GM19468 (cell line): Measurements from ENCODE around the gene OCA2.
"Not testable (repeated sequence)": the region's sequence is repeated elsewhere in the genome, so short reads cannot be mapped to it uniquely, and the experiment has no call there.

Source experiments
- ATAC-seq: cut with Tn5 transposase; IDR thresholded peaks from one replicate; pipeline ENCODE4 v1.9.1; 2021; ENCODE audit warnings: mild to moderate bottlenecking, moderate library complexity, moderate number of reproducible peaks; ENCODE audit not compliant: unreplicated experiment; ENCODE audit errors: extremely low read depth

The OCA2 gene

DNA sequence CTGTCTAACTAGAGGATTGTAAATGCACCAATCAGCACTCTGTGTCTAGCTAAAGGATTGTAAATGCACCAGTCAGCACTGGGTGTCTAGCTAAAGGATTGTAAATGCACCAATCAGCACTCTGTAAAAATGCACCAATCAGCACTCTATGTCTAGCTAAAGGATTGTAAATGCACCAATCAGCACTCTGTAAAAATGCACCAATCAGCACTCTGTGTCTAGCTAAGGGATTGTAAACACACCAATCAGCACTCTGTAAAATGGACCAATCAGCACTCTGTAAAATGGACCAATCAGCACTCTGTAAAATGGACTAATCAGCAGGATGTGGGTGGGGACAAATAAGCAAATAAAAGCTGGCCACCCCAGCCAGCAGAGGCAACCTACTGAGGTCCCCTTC lies 331.7 kb downstream of the OCA2 start:
- not testable (repeated sequence) for ATAC-seq

DNA sequence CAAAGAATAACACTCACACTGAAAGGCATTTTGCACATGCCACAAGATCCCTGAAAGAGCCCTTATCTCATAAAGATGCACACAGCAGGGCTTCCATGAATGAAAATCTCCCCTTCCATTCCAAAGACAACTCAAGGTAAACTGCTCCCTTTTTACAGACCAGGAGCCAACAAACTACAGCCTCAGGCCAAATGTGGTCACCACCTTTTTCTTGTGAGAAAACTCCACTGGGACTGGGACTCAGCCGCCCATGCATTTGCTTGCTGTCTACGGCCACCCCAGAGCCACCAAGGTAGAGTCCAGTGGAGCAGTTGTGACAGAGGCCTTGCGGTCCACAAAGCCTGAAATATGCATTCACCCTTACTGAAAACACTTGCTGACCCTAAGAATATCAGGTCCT lies 334.8 kb downstream of the OCA2 start:
- no peak for ATAC-seq

DNA sequence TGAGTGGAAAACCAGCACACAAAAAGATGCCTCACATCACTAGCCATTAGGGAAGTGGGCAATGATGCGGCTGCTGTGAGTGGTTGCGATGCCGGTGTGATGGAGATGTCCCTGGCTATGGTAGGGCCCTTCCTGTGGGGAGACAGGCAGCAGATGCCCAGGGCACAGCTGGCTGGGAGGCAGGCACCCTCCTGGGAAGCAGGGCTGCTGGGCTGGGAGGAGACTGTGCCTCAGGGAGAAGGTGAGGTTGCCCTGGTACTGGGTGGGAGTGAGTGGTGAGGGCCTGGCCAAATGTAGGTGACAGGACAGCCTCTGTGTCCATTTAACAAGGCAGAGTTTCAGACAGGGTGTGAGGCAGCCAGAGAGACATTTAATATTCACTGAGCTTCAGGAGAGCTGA lies 335.6 kb downstream of the OCA2 start:
- no peak for ATAC-seq

DNA sequence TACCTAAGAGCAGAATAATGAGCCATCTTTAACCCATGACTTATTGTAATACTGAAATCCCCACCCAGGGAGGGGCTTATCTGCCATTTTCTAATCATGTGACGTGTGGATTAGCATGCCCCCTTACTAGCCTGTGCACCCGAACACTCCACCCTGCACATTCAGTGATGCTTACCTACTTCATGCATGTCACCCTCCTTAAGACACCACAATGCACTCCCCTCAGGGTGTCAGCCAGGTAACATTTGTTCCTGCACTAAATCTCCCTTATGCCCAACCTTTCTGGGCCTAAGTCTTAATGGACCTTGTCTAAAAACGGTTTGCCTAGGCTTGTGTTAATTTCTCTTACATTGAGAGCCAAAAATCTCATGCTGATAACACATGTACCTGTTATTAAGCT lies 336.6 kb downstream of the OCA2 start:
- ATAC-seq, result no peak

DNA sequence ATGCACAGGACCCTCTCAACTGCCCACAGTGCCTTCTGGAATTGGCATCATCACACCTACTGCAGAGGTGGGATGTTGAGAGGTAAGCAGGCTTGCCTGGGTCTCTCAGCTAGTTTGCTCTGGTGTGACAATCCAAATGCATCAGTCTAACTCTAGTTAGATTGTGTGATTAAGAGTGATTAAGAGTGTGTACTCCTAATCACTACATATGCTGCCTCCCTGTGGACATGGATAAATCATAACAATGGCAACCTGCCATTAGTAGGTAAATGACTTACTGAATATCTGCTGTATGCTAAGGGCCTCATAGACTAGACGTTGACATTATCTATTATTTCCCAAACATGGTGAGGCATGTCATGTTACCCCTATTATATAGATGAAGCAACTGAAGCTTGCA lies 342.1 kb downstream of the OCA2 start:
- no peak for ATAC-seq

DNA sequence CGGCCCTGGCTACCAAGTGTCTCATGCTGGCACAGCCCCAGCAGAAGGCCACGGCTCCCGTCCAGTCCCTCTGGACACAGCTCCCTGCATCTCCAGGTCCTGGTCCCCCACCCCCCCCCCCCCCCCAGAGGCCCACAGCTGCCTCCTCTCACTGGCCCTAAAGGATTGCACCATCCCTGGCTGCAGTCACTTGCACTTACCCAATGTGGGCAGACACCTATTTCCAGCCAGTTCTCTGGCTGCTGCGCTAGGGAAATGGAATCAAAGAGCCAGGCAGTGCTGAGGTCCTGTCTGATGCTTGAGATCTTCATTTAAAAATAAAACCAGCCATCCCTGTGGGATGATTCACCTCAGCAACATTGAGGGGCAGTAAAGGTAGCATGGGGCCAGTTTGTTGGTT lies 346.4 kb downstream of the OCA2 start:
- no peak for ATAC-seq

DNA sequence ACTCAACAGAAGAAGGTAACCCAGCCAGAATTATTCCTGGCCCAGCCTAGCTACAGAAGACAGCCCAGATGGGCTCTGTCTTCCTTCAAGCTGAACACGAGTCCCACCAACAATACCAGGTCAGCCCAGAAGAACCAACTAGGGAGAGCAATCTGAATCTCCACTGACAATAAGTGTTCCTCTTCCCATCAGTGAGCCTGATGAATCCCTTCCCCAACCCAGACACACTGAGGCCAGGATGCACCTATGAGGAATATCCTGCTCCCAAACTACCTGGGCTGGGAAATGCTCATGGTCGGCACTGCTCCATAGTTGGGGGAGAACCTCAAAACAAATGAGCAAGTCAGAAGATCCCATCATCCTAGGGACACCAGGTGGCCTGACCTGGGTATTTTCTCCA lies 351.1 kb downstream of the OCA2 start:
- ATAC-seq, result no peak

DNA sequence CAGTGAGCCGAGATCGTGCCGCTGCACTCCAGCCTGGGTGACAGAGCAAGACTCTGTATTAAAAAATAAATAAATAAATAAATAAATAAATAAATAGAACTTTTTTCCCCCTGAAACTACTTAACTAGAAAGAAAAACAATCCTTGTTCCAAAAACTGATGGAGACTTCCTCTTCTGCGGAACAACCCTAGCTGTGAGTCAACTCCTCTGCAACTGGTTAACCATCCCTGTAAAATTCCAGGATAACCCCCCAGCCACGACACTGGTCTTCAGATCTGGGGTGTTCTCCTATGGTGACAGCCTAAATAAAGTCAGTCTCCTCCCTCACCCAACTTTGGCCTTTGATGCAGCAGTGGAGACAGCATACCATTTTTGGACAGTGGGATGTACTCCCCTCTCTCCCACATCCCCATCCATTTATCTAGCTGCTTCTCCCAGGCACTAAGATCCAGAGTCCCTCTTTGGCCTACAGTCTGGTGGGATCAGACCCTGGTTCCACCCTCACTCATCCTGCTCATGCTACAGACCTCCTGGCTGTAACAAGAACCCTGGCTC lies 352.6 kb downstream of the OCA2 start:
- no peak for ATAC-seq

DNA sequence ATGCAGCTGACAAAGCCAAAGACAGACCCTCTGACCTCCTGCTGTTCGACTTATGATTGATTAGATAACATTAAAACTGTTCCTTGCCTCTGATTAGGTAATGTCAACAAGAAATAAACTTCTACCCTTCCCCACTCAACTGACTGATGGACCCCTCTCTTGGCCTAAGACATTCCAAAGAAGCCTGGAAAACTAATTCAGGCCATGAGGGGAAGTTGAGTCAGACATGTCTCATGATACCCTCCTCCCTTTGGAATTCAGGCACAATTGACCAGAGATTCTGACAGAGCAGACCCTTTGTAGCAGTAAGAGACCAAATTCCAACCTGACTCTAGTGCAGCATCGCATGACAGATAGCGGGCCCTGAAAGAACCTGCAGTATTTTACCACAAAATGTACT lies 354.5 kb downstream of the OCA2 start:
- no peak for ATAC-seq

DNA sequence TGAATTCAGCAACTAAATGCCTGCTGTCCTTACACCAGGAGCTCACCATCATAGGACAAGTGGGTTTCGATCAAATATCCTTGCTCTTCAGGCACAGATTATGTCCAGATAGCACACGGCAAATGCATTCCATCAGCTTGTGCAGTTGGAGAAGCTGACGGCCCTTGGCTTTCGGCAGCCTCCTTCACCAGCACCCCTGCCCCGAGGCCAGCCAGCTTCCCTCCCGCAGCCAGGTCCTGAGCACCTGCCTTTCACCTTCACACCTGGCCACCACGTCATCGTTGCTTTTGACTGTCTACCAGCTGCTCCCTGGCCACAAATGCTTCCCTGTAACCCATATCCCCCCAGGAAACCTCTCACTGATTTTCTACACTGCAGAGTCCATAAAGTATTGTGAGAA lies 355.5 kb downstream of the OCA2 start:
- ATAC-seq, result no peak

DNA sequence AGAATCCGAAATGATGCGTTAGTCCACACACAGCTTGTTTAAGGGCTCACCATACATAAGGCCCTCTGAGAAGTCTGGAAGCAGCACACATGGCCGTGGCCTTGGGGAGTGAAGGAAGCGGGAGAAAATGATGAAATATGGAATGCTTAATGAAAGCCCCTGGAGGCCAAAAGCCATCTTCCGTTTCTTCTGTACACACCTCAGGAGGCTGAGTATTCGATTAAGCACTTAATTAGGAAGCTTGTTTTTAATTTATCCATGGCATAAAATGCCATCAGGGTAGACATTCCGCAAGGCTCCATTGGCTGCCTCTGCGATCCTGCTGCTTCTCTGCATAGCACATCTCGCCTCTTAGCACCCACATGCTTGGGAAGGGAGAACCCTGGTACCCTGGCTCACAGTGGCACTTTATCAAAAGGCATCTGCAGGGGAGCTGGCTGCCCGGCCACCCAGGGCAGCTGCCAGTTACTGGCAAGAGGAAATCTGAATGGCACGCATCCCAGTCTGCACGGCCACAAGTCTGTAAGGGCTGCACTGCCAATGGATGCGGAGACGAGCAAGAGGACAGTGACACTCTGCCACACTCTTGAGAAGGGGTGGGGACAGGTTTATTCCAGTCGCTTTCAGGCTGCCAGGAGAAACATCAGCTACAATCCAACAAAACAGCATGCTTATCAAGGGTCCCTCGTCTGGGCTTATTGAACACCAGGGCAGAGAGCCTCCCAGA lies 356.2 kb downstream of the OCA2 start:
- ATAC-seq, result no peak

DNA sequence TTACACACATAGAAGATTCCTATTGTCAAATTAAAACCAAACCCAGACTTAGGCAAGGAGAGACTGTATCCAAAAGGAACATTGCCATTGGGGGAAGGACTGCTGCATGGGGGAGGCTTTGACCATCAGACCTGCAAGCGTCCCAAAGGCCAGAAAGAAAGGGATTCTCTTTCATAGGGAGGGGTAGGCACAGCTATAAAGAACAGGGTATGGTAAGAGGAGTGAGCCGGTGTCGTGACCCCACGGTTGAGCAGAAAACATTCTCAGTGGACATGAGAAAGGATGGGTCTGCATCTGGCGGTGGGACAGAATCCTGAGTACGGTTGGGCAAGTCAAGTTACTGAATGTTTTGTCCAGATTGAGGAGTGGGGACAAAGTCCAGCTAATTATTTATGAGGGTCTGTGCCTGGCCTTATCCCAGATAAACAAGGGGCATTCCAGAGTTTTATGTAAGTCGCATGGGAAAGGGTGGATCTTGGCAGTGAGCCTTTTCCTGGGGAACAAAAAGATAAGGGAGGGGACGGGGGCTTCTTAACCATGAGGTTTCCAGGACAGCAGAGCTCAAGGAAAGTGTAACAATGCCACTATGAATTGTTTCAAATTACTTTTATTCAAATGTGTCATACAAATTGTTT lies 357.8 kb downstream of the OCA2 start:
- no peak for ATAC-seq

DNA sequence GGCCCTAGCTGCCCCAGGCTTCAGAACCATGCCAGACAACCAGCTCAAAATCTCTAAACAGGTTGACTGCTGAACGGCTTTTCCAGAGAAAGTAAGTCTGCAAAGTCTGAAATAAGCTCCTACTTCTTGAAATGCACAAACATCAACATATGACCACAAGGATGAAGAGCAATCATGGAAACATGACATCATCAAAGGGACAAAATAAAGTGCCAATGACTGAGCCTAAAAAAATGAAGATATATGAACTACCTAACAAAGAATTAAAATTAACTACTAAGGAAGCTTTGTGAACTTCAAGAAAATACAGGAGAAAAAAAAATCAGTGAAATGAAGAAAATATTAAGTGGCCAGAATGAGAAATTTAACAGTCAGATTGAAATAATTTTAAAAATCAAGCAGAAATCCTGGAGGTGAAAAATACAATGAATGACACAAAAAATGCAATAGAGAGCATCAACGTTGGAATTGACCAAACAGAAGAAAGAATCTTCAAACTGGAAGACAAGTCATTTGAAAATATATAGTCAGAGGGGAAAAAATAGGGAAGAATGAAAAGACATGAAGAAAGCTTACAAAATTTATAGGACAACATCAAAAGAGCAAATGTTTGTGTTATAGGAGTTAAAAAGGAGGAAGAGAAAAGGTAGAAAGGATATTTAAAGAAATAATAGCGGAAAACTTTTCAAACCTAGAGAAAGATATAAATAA lies 364.2 kb downstream of the OCA2 start:
- no peak for ATAC-seq

DNA sequence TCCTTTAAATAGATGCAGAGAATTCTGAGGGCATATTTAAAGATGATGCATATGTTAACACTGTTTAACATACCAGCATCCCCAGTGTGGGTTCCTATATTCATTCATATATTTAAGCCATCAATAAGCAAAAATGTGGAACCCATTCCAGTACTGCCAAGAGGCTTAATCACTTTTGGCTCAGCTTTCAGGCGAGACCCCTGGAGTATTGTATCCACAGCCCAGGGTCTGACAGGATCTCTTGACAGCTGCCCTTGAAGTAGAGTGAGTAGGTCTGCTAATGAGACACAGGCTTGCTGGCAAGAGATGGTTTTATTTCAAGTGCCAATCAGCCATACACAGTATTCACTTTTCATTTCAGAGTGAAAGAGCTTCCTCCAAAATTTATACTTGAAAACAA lies 367.3 kb downstream of the OCA2 start:
- ATAC-seq, result no peak

DNA sequence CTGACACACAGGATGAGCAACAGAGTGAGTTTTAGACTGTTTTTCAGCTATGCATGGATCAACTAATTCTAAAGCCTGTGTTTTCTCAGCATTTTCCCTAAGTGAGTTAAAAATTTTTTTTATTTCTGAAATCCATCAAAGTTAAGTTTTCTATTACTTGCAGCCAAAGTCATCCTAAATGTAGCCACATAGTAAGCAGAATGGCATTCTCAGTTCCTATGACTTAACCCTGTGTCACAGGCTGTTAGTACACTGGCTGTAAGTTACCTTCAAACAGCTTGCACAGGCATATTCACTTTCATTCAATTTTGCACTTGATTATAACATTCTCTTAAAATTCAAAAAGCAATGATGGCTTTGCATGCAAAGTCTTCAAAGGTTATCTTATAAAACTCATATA lies 368.2 kb downstream of the OCA2 start:
- no peak for ATAC-seq

DNA sequence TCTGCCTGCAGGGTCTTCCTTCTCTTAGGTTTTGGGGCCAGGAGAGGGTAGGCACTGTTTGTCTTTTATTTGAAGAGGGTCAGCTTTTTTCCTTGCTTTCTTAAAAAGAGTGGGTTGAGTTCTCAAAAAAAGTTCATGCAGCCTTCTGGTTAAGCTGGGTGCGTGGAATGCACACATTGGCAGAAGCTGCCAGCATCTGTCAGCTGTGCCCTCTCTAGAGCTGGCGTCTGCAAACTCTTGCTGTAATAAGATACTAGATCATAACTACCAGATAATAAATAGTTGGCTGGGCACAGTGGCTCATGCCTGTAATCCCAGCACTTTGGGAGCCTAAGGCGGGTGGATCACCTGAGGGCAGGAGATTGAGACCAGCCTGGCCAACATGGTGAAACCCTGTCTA lies 373.4 kb downstream of the OCA2 start:
- no peak for ATAC-seq

DNA sequence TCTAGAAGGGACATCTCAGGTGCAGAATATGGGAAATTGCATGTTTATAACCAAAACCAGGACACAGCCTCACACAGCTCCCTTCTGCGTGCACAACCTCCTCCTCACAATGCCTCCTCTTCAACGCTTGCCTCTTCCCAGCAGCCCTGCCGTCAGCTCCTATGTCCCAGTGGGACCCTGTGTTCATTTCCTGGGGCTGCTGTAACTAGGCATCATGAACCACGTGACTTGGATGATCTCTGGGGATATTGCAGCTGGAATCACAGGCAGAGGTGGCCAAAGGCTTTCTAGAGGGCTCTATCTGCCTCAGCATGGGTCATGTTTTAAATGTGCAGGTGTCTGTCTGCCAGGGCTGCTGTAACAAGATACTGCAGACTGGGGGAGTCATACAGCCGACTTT lies 375.3 kb downstream of the OCA2 start:
- ATAC-seq, result no peak

DNA sequence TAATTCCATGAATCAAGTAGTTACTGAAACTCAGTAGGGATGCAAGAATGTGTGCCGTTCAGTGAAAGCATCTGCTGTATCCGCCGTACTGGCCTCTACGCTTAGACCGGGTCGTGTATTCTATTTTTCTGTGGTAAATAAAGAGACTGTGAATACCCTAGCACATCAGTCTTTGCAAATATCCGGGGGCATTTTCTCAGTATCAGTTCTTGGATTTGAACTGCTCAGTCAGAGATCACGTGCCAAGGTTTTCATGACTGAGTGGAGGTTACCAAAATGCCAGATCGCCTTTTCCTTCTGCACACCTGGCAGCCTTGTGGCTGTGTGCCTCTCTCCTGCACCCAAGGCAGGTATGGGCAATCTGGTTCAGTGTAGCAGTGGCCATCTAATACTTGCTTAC lies 377.0 kb downstream of the OCA2 start:
- ATAC-seq, result no peak

DNA sequence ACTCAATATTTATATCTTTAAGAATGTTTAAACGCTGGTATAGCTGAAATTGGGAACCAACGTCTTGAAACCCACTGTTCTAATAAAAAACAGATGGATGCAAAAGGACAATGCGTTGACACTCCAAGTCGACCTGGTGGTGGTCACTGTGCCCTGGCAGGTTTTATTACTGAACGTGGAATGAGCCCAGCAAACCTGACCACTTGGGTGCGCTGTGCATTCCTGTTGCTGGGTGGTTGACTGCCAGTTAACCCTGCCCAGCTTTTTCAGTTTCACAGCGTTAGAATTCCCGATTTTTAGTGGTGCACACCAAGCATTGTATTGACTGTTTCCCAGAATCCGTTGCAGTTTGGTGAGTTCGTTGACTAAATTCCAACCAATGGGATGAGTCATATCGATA lies 384.4 kb downstream of the OCA2 start:
- ATAC-seq, result no peak

DNA sequence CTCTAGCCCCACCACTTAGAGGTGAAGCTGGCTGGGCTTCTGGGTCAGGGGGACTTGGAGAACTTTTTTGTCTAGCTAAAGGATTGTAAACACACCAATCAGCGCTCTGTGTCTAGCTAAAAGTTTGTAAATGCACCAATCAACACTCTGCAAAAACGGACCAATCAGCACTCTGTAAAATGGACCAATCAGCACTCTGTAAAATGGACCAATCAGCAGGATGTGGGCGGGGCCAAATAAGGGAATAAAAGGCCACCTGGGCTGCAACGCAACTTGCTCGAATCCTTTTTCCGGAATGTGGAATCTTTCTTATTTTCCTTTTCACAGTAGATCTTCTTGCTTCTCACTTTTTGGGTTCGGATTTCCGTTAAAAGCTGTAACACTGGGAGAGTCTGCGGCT lies 385.3 kb downstream of the OCA2 start:
- not testable (repeated sequence) for ATAC-seq

DNA sequence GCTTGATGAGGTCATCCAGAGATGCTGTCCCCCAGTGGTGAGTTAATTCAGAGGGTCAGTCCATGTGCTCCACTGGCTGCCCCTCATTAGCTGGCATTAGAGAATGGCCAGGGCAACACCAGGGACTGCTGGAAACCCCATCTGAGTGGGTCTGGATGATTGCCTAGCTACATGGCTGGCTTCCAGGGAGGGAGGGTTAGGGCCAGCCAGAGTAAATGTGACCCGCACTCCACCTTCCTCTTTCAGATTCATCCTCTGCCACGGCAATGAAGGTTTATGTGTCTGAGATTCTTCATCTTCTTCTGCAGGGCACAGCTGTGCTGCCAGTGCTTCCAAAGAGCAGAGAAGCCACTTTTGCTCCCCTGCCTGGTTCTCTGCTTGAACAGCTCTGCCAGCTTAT lies 391.9 kb downstream of the OCA2 start:
- ATAC-seq, result no peak
